Mucosa of gallbladder (tissue), 1 donor: ENCODE data around the gene CSNK1G1. TPM values are rescaled to one million over a fixed set of nuclear protein-coding genes. Genes with fewer than 3 reads are reported as not detected.

Experiments used
- DNase-seq: peaks from one replicate; pipeline ENCODE4 v3.0.0-alpha.2; 2020; ENCODE audit warnings: low spot score
- total RNA-seq: library from RNA; stranded (reverse); gene quantifications from one replicate; pipeline ENCODE4 v1.2.1, GENCODE V29; 2021
- donor health status: DM: no; HTN: no; CAD: no.

CSNK1G1 gene
- total RNA-seq, 1 donor from 2014 or later: 16.5 TPM

GRCh38 chr15:64191971-64192830, 163.8 kb downstream of the CSNK1G1 start:
- no peak for DNase-seq

GRCh38 chr15:64187396-64188191, 168.4 kb downstream of the CSNK1G1 start:
- DNase-seq: no peak

DNA sequence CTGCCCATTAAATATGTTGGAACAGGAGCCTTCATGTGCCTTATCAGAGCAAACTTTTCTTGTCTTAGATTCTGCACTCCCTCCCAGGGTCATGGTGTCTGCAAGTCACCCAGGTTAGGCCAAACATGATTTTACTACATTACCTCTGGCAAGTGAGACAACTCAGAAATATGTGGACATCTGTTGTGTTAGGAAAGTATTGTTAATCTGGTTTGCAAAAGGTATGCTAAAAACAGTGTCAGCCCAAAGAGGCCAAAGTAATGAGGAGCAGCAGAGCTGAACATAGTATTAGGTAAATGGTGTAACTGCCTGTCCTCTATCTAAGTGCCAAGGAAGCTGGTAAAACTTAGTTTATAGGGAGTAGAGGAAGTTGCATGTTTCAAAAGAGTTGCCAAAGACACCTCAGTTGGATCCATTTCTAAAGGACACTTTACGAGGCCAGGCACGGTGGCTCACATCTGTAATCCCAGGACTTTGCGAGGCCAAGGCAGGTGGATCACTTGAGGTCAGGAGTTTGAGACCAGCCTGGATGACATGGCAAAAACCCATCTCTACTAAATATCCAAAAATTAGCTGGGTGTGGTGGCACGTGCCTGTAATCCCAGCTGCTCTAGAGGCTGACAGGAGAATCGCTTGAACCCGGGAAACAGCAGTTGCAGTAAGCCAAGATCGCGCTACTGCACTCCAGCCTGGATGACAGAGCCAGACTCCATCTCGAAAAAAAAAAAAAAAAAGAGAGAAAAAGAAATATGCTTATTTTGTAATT, 170.6 kb downstream of the CSNK1G1 start:
- no peak for DNase-seq

GRCh38 chr15:64182859-64183370, 173.1 kb downstream of the CSNK1G1 start:
- no peak for DNase-seq

- DNase-seq: no peak
Observed at GRCh38 chr15:64180235-64180824, 175.6 kb downstream of the CSNK1G1 start.

DNA sequence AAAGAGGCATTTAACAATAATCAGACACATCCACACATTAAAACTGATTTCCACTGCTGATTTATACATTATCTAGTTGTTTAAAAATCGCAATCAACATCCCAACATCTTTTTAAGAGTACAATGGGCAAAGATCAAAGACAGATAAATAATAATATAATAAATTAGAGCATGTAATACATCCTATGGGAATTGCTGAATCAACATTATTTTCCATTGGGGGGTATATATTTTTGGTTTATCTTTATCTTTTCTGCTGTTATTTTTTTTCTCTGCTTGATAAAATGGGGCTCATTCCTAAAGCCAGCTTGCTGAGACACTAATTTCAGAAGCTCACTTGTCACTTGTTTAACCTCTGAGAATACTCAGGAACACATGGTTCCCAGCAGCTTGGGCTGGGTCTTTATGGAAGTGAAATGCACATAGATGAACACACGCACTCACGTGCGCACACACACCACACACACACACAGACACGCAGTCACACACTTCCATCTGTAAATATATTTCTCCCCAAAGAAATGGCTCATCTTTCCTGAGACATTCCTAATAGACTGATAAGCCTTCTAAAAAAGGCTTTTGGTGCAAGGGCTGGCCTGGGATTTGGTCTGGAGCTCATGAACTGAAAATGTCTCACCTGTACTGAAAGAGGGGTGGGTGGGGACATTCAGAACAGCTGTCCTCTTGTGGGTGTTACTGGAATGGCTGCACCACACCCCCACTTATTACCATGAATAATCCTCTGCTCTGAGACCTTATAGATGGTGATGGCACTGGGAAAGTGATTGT, 189.7 kb downstream of the CSNK1G1 start:
- DNase-seq: no peak

- no peak for DNase-seq
Observed at GRCh38 chr15:64164436-64164835, 191.5 kb downstream of the CSNK1G1 start.

GRCh38 chr15:64163659-64164362, 192.2 kb downstream of the CSNK1G1 start:
- DNase-seq: no peak

GRCh38 chr15:64162869-64163658, 192.9 kb downstream of the CSNK1G1 start, which contains the start of gene PPIB:
PPIB (minus strand) TSS chr15:64163022; CDS start chr15:64162986, 36 bp downstream.
- DNase-seq: peak; percentile 98

GRCh38 chr15:64162478-64162868, 193.5 kb downstream of the CSNK1G1 start:
- DNase-seq: no peak

DNA sequence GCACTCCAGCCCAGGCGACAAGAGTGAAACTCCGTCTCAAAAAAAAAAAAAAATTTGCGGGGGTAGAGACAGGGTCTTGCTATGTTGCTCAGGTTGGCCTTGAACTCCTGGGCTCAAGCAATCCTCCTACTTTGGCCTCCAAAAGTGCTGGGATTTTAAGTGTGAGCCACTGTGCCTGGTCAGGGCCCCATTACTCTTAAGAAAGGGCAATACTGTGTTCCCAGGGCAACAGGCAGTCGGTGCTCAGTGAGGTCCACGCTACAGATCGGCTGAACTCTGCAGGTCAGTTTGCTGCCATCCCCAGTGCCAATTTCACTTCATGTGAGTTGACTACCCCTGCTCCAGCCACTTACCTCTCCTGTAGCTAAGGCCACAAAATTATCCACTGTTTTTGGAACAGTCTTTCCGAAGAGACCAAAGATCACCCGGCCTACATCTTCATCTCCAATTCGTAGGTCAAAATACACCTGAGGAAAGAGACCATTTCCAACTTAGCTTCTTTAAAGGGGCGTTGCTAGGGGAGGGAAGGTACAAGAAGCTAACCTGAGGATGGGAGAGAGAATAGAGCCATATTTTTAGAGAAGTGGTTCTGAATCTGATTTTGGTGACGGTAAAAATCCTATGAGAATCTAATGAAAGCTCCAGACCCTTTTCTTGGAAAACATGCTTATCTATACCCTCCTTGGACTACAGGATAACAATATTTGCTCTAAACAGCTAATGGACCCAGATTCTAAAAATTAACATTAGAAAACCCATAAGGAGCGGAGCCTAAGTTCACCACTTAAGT, 194.1 kb downstream of the CSNK1G1 start:
- no peak for DNase-seq

- DNase-seq: no peak
Observed at GRCh38 chr15:64158363-64159134, 197.4 kb downstream of the CSNK1G1 start.

DNA sequence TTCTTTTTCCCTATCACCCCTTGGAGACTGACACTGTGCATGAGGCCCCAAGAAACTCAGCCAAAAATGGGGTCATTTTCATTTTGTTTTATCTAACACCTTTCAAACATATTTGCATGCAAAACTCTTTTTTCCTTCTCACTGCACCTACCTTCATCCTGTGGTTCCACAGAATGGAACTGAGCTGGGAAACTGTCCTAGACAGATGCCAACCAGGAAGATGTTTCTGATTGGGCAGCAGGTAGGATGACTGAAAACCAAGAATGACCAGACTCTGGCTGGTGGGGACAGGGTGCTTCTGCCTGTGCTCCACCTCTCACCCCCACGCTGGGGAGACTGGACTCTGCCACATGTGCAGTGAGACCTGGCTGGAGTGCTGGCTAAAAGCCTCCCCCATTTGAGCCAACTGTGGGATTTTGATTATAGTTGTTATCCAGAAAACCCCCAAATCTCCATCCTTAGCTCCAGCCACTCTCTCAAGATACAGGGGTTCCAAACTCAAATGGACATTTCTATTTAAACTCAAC, 198.3 kb downstream of the CSNK1G1 start:
- DNase-seq: no peak

DNA sequence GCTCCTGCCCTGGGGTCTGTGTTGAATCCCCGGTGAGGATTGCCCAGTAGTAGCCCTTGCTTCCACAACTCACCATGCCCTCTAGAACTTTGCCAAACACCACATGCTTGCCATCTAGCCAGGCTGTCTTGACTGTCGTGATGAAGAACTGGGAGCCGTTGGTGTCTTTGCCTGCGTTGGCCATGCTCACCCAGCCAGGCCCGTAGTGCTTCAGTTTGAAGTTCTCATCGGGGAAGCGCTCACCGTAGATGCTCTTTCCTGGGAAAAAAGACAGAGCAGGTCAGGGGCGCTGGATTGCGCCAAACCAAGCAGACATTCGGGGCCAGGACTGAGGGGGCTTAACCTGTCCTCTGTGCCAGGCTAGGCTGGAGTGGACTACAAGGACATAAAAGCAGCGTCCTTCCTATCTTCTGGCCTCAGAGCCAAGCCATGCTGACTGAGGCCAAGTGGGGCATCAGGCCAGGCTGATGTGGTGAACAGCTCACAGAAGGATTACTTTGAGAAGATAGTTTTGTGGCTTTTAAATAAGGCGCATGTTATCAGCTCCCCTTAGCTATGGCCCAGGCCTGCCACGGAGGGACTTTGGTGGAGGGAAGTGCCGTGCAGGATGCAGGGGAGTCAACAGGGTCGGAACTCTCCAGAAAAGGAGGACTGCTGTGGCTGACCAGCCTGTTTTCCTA, 199.2 kb downstream of the CSNK1G1 start:
- no peak for DNase-seq

DNA sequence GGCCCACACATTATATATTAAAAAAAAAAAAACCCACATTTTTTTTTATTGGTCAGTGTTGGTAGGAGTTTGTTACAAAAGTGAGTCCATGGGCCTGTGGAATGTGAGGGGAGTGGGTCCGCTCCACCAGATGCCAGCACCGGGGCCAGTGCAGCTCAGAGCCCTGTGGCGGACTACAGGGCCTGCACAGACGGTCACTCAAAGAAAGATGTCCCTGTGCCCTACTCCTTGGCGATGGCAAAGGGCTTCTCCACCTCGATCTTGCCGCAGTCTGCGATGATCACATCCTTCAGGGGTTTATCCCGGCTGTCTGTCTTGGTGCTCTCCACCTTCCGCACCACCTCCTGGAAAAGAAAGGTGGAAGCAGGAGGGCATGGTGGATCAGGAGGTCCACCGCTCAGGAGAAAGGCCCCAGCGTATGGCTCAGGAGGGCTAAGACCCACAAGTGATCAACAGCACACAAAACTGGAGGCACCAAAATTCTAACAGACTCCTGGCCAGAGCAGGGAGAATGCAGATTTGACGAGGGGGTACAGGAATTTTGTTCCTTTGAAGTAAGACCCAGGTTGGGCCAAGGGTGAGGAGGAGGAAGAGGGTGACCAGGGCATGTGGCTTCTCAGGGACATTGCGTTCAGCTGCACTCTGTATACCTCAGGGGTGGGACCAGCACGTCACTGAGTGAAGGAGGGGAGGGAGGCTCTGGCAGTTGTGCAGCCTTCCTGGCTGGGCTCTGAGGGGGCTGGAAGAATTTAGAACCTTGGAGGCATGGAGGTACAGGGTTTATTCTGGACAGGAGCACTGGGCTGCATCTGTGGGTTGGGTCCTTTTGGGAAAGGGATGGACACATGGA, 199.9 kb downstream of the CSNK1G1 start:
- DNase-seq: no peak
